ENCODE data around the gene OR2T29.

DNA sequence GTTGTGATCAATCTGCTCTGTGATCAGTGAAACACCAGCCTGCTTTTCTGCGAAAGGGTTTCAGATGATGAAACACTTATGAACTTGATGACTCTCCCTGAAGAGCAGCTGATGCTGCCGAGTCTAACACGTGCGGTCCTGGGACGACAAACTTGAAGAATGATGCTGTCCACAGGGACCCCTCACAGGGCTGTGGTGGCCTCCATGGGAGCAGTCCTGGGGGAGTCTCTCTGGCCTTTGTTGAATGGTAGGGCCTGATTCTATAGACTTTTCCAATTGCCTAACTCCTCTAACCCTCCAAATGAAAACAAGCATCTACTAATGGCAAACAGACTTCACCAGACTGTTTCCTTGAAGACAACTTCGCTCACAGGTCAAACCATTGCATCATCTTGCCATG, 35.0 kb upstream of the OR2T29 start, which contains the start of gene OR2T10:
- TF ChIP-seq EZH2 (IDR thresholded peaks at IDR 0.05; ENCODE audit: low read length): no peak
- TF ChIP-seq, protein P1, sequence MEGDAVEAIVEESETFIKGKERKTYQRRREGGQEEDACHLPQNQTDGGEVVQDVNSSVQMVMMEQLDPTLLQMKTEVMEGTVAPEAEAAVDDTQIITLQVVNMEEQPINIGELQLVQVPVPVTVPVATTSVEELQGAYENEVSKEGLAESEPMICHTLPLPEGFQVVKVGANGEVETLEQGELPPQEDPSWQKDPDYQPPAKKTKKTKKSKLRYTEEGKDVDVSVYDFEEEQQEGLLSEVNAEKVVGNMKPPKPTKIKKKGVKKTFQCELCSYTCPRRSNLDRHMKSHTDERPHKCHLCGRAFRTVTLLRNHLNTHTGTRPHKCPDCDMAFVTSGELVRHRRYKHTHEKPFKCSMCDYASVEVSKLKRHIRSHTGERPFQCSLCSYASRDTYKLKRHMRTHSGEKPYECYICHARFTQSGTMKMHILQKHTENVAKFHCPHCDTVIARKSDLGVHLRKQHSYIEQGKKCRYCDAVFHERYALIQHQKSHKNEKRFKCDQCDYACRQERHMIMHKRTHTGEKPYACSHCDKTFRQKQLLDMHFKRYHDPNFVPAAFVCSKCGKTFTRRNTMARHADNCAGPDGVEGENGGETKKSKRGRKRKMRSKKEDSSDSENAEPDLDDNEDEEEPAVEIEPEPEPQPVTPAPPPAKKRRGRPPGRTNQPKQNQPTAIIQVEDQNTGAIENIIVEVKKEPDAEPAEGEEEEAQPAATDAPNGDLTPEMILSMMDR (optimal IDR thresholded peaks at IDR 0.05 in 1 of 3, IDR thresholded peaks at IDR 0.05 in 1 of 3, conservative IDR thresholded peaks at IDR 0.05 in 1 of 3; ENCODE audit: extremely low read depth in 1 of 3, insufficient read depth in 2 of 3, low read length in 3 of 3): no peak
